Endodermal cell (in vitro differentiated cells): Measurements from ENCODE around the gene VPS37C. TPM values are rescaled to one million over a fixed set of nuclear protein-coding genes. Genes with fewer than 3 reads are reported as not detected.

ENCODE experiments used
- DNase-seq: peaks from one replicate; pipeline ENCODE4 v3.0.0-alpha.2; 2017
- H3K27ac ChIP-seq: 2 replicates; pipeline ENCODE4 v1.5.1; 2013; ENCODE audit warnings: mild to moderate bottlenecking, low read depth, low read length, moderate library complexity
- H3K27me3 ChIP-seq: 2 replicates; pipeline ENCODE4 v1.6.1; 2013; ENCODE audit warnings: mild to moderate bottlenecking, low read length, moderate library complexity; ENCODE audit not compliant: insufficient read depth, control insufficient read depth, poor library complexity, severe bottlenecking
- H3K36me3 ChIP-seq: 2 replicates; pipeline ENCODE4 v1.7.0; 2013; ENCODE audit warnings: mild to moderate bottlenecking, low read length, moderate library complexity; ENCODE audit not compliant: control insufficient read depth, insufficient read depth
- H3K4me1 ChIP-seq: one replicate; pipeline ENCODE4 v1.7.0; 2013; ENCODE audit warnings: low read length; ENCODE audit not compliant: control insufficient read depth, insufficient read depth
- H3K4me3 ChIP-seq: 2 replicates; pipeline ENCODE4 v1.5.1; 2013; ENCODE audit warnings: mild to moderate bottlenecking, low read length, moderate library complexity
- H3K9ac ChIP-seq: 2 replicates; pipeline ENCODE4 v1.6.1; 2013; ENCODE audit warnings: mild to moderate bottlenecking, low read length, moderate library complexity; ENCODE audit not compliant: poor library complexity, severe bottlenecking; ENCODE audit errors: extremely low read depth
- H3K9me3 ChIP-seq: 2 replicates; pipeline ENCODE4 v1.6.1; 2013; ENCODE audit warnings: mild to moderate bottlenecking, low read length, moderate library complexity; ENCODE audit not compliant: control insufficient read depth
- H3K27ac Mint-ChIP-seq: 2 replicates; pipeline ENCODE4 v1.8.0; 2020; ENCODE audit warnings: mixed read lengths
- H3K27me3 Mint-ChIP-seq: 2 replicates; pipeline ENCODE4 v1.8.0; 2021; ENCODE audit warnings: mild to moderate bottlenecking, mixed read lengths; ENCODE audit not compliant: insufficient read depth
- H3K36me3 Mint-ChIP-seq: 2 replicates; pipeline ENCODE4 v1.8.0; 2020; ENCODE audit warnings: low read depth, mixed read lengths
- H3K4me1 Mint-ChIP-seq: 2 replicates; pipeline ENCODE4 v1.8.0; 2020; ENCODE audit warnings: mixed read lengths
- H3K4me3 Mint-ChIP-seq: 2 replicates; pipeline ENCODE4 v1.8.0; 2020; ENCODE audit warnings: mild to moderate bottlenecking, moderate library complexity, mixed read lengths
- H3K9me3 Mint-ChIP-seq: 2 replicates; pipeline ENCODE4 v1.8.0; 2020; ENCODE audit warnings: mild to moderate bottlenecking, mixed read lengths
- CTCF ChIP-seq: fragments of 200-600 bp; sonication (generic); conservative IDR thresholded peaks from 2 replicates; pipeline ENCODE4 v1.5.0; 2021; ENCODE audit warnings: antibody characterized with exemption, mild to moderate bottlenecking
- WGBS, 2 experiments: methylation state at CpG; one replicate each; pipeline versions ENCODE4 v1.1.5 to v1.1.7; 2013; ENCODE audit warnings: missing lambda C conversion rate in 2 of 2, mixed read lengths in 1 of 2; ENCODE audit not compliant: insufficient coverage in 1 of 2, insufficient read length in 1 of 2; 5-methylcytosine and 5-hydroxymethylcytosine counted together
- total RNA-seq, 2 donors: library from RNA; stranded (reverse); fragmentation: NEBNext Ultra II Directional in 1 of 2; extraction: Animal tissue kit (Norgen Biotek cat#: 25700) in 1 of 2; gene quantifications; 2 replicates in 1 of 2; 3 replicates in 1 of 2; pipeline ENCODE4 v1.2.1, GENCODE V29; 2021

Gene VPS37C
- total RNA-seq, 2 donors from 2014 or later = 23.9 to 26.7 TPM

GRCh38 chr11:61083601-61084147 lies 77.6 kb downstream of the VPS37C start:
- H3K36me3 ChIP-seq = no peaks in the 10 kb centered on the region
- no peak overlapping the region for H3K9ac ChIP-seq
- 93% methylated on average over 11 to 12 of the region's 13 CpGs for WGBS, 2 experiments
- Mint-ChIP-seq H3K27me3 (peaks cover 13% of the 10 kb centered on the region), H3K4me3 (no peak overlapping the region), H3K4me1 (no peaks in the 10 kb centered on the region), H3K9me3 (no peaks in the 10 kb centered on the region), H3K36me3 (no peaks in the 10 kb centered on the region), H3K27ac (no peak overlapping the region)
- no peaks in the 10 kb centered on the region for H3K27me3 ChIP-seq
- no peak for DNase-seq
- no peak overlapping the region for H3K27ac ChIP-seq
- H3K4me3 ChIP-seq = no peak overlapping the region
- TF ChIP-seq CTCF = no peak
- H3K4me1 ChIP-seq = no peaks in the 10 kb centered on the region
- H3K9me3 ChIP-seq = no peaks in the 10 kb centered on the region

GRCh38 chr11:61082931-61083531 lies 78.2 kb downstream of the VPS37C start:
- no peak for TF ChIP-seq CTCF
- H3K9ac ChIP-seq = no peak overlapping the region
- H3K4me1 ChIP-seq = no peaks in the 10 kb centered on the region
- Mint-ChIP-seq H3K27me3 (peaks cover 13% of the 10 kb centered on the region), H3K27ac (no peak overlapping the region), H3K4me1 (no peaks in the 10 kb centered on the region), H3K9me3 (no peaks in the 10 kb centered on the region), H3K36me3 (no peaks in the 10 kb centered on the region), H3K4me3 (no peak overlapping the region)
- no peak overlapping the region for H3K4me3 ChIP-seq
- 89 to 92% methylated on average over 11 to 14 of the region's 14 CpGs for WGBS, 2 experiments
- DNase-seq = no peak
- H3K27ac ChIP-seq = no peak overlapping the region
- no peaks in the 10 kb centered on the region for H3K9me3 ChIP-seq
- H3K27me3 ChIP-seq = no peaks in the 10 kb centered on the region
- no peaks in the 10 kb centered on the region for H3K36me3 ChIP-seq

GRCh38 chr11:61082062-61082870 lies 79.0 kb downstream of the VPS37C start:
- WGBS, 2 experiments = 89 to 93% methylated on average over 14 to 18 of the region's 18 CpGs
- Histone ChIP-seq H3K27me3 (no peaks in the 10 kb centered on the region), H3K9ac (no peak overlapping the region), H3K36me3 (no peaks in the 10 kb centered on the region), H3K4me1 (no peaks in the 10 kb centered on the region), H3K27ac (no peak overlapping the region), H3K4me3 (no peak overlapping the region), H3K9me3 (no peaks in the 10 kb centered on the region)
- Mint-ChIP-seq H3K4me1 (no peaks in the 10 kb centered on the region), H3K4me3 (no peak overlapping the region), H3K36me3 (no peaks in the 10 kb centered on the region), H3K27ac (no peak overlapping the region), H3K27me3 (peaks cover 11% of the 10 kb centered on the region), H3K9me3 (no peaks in the 10 kb centered on the region)
- TF ChIP-seq CTCF = no peak
- DNase-seq = no peak
